Retinal pigment epithelial cell (primary cell): ENCODE results near the gene THSD7B.
"Not testable (repeated sequence)": the region's sequence is repeated elsewhere in the genome, so short reads cannot be mapped to it uniquely, and the experiment has no call there.

Experiments used
- DNase-seq: peaks from one replicate; pipeline ENCODE4 v3.0.0-alpha.2; 2010; ENCODE audit warnings: low read depth
- H3K4me3 ChIP-seq: 2 replicates; pipeline ENCODE4 v1.5.1; 2011; ENCODE audit warnings: mild to moderate bottlenecking, low read length, control low read depth, moderate library complexity
- CTCF ChIP-seq: conservative IDR thresholded peaks from 2 replicates; pipeline ENCODE4 v1.5.1; 2011; ENCODE audit warnings: low read depth, low read length, control low read depth, inconsistent platforms

The THSD7B gene

GRCh38 chr2:136962105-136962725 lies 196.9 kb downstream of the THSD7B start:
- TF ChIP-seq CTCF, result no peak
- no peak overlapping the region for H3K4me3 ChIP-seq
- no peak for DNase-seq

- no peak overlapping the region for H3K4me3 ChIP-seq
- no peak for DNase-seq
- no peak for TF ChIP-seq CTCF
Observed at GRCh38 chr2:136966485-136966884, 201.1 kb downstream of the THSD7B start.

DNA sequence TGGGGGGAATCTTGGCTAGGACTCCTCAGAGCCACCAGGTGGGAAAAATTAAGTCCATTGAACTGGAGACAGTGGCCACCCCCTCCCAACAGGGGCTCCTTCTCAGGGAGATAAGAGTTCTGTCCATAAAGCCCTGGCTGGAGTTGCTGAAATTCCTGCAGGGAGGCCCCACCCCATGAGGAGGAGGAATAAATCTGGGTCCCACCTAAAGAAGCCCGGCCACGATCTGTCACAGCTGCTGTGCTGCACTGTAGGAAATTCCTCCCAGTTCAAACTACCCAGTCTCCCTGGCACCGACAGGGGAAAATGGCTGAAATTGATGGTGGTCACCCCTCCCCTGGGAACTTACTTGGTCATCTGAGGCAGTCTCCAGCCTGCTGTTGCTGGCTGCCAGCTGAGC lies 215.0 kb downstream of the THSD7B start:
- no peak for DNase-seq
- no peak for TF ChIP-seq CTCF
- H3K4me3 ChIP-seq, result no peak overlapping the region

- not testable (repeated sequence) for DNase-seq, H3K4me3 ChIP-seq
Observed at GRCh38 chr2:136981689-136982088, 216.3 kb downstream of the THSD7B start.

DNA sequence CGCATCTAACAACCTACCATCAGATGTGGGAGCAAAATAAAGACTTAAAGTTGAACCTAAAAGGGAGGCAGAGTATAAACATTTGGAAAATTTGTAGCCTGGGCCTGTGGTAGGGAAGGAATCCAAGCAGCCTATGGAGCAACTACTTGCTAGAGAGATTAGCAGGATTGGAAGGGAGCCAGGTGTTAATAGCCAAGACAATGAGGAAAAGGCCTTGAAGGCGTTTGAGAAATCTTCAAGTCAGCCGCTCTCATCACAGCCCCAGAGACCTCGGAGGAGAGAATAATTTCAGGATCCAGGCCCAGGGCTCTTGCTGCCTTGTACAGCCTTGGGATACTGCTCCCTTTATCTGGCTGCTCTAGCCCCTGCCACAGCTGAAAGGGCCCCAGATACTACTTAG lies 219.7 kb downstream of the THSD7B start:
- no peak for TF ChIP-seq CTCF
- peak; percentile 68 for DNase-seq

GRCh38 chr2:136986605-136987221 lies 221.4 kb downstream of the THSD7B start:
- DNase-seq, result no peak
- no peak for TF ChIP-seq CTCF
- H3K4me3 ChIP-seq, result no peak overlapping the region

More for the DNA sequence above, 219.7 kb downstream of the THSD7B start:
- H3K4me3 ChIP-seq, result no peak overlapping the region

DNA sequence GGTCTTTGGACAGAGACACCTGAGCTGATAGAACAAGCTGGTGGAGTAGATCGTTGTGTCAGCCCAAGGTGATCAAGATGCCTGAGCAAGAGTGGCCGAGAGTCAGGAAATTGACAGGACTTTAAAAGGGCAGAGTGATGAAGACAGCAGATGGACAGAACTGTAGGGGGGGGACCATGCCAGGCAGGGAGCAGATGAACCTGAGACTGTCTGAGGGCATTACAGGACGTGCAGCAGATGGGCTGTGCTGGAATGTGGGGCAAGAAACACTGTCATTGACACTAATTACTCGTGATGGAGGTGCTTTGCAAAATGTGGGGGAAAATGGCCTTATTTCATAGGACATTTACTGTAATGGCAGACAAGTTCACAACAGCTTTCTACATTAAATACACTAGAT lies 225.0 kb downstream of the THSD7B start:
- TF ChIP-seq CTCF, result no peak
- no peak for DNase-seq

DNA sequence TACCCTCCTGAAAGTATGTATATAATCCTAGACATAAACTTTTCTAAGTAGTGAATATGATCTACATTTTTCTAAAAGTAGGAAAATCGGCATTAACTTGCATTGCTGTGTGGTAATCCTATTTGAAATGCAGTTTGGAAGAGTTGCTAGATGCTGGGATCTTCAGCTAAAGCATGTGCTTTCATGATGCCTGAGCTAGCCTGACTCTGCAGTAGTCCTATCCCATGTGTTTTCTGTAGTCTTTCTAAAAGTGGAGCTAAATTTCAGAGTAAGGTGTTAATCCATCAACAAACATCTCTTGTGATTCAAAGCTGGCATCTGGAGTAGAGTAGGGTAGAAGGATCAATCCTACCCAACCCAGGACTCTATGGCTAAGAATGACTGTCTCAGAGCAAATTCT lies 229.4 kb downstream of the THSD7B start:
- TF ChIP-seq CTCF, result no peak
- no peak for DNase-seq
- H3K4me3 ChIP-seq, result no peak overlapping the region

More for the DNA sequence above, 225.0 kb downstream of the THSD7B start:
- no peak overlapping the region for H3K4me3 ChIP-seq
